GM19467 (cell line): ENCODE data around the gene TAF11L2.
"Not testable (repeated sequence)": the region's sequence is repeated elsewhere in the genome, so short reads cannot be mapped to it uniquely, and the experiment has no call there.

Experiments
- ATAC-seq: cut with Tn5 transposase; IDR thresholded peaks from one replicate; pipeline ENCODE4 v1.9.1; 2021; ENCODE audit warnings: mild to moderate bottlenecking, moderate library complexity; ENCODE audit not compliant: unreplicated experiment

Gene TAF11L2

DNA sequence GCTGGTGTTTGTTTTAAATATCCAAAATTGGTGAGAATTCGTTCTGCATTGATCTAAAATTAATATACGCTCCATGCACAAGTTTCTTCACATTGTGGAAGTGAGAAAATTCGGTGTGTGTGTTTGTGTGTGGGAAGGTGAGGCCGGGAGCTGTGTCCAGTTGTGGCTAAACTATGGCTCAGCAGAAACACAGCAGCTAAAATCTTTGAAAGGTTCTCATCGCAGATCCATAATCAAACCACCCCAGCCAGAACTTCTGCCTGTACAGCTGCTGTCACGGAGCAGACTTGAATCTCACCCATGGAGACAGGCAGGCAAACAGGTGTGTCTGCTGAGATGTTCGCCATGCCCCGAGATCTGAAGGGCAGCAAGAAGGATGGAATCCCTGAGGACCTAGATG is at the start of gene TAF11L2:
TSS of gene TAF11L2 (plus strand) at position 301 of the 400 bp plus-strand sequence.
- not testable (repeated sequence) for ATAC-seq

GRCh38 chr5:17448877-17449276 is 49.2 kb upstream of the TAF11L2 start:
- ATAC-seq = no peak

- ATAC-seq = no peak
These were observed 45.1 kb upstream of the TAF11L2 start for GRCh38 chr5:17452936-17453335.

DNA sequence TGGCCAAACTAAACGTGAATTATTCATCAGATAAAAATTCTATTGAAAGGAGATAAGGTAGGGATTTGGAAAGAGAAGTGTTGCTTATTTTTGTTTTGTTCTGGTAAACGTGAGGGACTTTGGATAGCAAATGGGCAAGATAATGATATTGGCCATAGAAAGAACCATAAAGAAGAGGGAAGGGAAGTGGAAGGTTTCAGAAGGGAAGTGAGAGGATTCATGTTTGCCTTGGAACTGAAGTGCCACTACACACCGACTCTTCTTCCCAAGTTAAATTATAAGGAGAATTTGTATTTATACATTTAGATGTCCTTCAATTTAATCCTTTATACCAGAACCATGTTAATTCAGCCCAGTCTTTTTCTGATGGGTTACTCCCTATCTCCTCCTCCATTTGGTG is 42.1 kb upstream of the TAF11L2 start:
- ATAC-seq = no peak

DNA sequence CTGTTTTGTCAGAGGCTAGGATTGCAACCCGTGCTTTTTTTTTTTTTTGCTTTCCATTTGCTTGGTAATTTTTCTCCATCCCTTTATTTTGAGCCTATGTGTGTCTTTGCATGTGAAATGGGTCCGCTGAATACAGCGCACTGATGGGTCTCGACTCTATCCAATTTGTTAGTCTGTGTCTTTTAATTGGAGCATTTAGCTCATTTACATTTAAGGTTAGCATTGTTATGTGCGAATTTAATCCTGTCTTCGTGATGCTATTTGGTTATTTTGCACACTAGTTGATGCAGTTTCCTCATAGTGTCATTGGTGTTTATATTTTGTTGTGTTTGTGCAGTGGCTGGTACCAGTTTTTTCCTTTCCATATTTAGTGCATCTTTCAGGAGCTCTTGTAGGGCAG is 36.2 kb upstream of the TAF11L2 start:
- no peak for ATAC-seq

DNA sequence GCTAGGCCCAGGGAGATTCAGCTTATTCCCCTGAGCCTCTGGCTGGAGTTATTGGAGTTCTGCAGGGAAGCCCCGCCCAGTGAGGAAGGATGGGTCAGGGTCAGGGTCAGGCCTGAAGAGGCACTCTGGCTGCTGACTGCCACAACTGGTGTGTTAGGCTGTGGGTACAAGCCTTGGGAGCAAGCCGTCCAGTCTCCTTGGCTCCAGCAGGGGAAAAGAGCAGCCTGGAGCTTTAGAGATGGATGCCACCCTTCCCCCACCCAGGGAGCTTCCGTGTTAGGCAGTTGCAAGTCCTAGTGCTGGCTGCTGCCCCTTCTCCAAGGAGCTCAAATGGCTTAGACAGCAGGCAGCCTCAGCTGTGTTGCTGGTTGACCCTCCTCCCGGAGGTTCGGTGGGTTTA is 34.4 kb upstream of the TAF11L2 start:
- ATAC-seq = no peak

DNA sequence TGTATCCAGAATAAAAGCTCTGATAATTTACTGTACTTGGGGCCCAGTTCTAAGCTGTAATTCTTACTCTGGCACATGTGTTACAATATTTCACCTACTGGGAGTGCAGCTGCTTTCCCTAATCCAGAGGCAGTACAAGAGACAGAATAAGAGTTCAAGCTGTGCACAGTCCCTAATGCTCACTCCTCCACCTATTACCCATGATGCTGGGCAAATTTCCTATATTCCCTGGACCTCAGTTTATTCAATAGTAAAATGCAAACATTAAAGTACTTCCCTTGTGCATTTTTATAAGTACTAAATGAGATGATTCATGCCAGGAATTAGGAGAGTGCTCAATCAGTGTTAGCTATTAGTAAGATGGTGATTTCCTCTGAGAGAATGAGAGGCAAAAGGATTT is 28.0 kb upstream of the TAF11L2 start:
- ATAC-seq = no peak

GRCh38 chr5:17475064-17475463 is 23.0 kb upstream of the TAF11L2 start:
- ATAC-seq = not testable (repeated sequence)

DNA sequence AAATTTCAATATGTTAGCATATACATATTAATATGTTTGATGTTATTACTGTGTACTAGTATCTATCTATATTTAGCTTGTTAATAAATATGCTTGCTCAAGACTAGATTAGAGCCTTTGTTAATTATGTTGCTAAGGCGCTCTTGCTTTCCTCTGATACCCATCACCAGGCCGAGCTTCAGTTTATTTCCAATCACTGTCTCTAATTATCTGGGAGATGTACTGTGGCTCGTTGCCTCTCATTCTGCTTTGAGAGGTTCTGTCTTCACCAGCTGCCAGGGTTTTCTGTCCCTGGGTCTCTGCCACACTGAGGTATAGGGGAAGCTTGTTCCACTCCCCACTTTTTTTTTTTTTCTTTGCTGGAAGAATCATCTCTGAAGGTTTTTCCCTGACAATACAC is 21.0 kb upstream of the TAF11L2 start:
- ATAC-seq = no peak

DNA sequence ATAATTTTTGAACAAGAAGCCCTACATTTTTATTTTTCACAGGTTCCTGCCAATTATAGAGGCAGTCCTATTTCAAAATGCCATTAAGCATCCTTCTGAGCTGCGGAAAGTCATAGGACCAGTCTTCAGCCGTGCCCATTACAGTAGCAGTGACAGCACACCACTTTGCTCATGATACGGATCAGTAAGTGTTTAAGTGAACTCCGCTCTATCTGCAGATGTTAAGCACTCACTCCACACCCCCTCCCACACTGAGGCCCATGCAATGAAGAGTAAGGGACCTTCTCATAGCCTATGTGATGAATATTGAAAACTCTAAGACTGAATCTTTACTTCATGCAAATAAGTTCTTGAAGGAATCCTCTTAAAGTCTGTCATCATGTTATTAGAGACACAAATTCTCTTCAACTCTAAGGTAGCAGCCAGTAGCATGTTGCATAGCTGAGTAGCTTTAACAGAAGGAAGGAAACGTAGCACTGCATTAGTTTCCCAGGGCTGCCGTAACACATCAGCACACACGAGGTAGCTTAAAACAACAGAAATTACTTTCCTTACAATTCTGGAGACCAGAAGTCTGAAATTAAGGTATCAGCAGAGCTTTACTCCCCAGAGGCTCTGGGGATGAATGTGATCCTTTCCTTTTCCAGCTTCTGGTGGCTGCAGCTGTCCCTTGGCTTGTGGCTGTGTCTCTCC is 20.3 kb upstream of the TAF11L2 start:
- no peak for ATAC-seq

DNA sequence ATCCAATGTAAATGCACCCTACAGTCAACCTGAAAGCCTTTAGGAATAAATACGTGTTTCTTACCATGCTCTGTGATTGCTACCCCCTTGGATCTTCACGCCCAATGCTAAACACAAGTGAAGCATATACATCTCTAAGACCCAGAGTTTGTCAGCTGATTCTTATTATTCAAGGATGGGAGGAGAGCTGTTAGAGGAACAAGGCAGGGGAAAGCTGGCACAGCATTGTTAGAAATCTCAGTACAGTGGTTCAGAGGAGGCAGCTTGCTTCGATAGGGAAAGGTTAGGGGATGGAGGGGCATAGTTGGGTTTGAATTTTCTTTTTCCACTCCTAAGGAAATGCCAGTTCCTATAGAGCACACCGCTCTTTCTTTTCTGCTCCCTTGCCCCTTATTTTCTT is 16.7 kb upstream of the TAF11L2 start:
- ATAC-seq = no peak

DNA sequence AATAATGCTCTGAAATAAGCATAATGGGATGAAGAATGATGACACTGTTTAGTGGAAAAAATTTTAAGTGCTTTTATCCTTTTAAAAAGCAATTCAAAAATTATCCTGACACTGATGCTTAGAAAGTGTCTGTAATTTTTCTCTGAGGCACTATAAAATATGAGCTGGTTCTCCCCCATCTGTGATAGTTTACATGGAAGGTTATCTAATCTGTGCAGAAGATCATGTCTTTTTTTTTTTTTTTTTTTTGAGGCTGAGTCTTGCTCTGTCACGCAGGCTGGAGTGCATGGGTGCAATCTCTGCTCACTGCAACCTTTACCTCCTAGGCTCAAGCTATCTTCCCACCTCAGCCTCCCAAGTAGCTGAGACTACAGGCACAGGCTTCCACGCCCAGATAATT is 15.2 kb upstream of the TAF11L2 start:
- no peak for ATAC-seq

- ATAC-seq = not testable (repeated sequence)
These were observed 11.4 kb upstream of the TAF11L2 start for GRCh38 chr5:17486464-17487173.

DNA sequence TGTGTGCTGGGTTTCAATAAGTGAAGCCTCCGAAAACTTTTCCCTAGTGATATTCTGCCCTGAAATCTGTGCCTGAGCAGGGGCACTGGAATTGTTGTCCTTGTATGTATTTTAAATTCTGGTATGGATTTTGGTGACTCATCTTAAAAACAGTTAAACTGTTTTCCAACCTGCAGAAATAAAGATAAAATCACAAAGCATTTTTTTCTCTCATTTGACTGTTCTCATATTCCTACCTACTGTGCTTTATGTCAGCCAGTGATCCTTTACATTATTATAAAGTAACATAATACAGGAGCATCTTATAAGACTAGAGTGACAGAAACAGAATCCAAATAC is 10.9 kb upstream of the TAF11L2 start:
- no peak for ATAC-seq

DNA sequence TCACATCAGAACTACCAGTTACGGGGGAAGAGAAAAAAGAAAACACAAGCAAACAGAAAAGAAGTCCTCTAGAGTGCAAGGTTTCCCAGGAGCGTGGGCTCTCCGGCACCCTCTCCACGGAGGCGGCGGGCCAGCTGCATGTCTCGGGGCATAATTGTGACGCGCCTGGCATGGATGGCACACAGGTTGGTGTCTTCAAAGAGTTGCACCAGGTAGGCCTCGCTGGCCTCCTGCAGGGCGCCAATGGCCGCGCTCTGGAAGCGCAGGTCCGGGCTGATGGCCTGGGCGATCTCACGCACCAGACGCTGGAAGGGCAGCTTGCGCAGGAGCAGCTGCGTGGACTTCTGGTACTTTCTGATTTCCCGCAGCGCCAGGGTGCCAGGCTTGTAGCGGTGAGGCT is 6.8 kb upstream of the TAF11L2 start:
- ATAC-seq = not testable (repeated sequence)

GRCh38 chr5:17492770-17493169 is 5.3 kb upstream of the TAF11L2 start:
- no peak for ATAC-seq

DNA sequence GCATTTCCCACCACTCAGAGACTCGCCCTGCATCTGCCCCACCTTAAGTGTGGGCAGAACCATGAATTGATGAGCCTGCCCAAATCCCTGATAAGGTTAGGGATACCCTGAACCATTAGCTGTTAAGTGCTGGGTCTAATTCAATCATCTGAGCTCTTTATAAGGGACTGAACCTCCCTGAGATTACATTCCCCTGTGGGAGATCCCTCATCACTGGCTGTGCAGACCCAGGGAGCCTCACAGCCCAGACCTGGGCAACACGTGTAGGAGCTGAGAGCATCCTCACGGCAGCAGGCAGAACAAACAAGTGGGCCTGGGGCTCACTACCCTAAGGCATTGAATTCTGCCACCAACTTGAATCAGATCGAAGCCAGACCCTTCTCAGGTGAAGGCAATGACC is 585 bp upstream of the TAF11L2 start:
- no peak for ATAC-seq

DNA sequence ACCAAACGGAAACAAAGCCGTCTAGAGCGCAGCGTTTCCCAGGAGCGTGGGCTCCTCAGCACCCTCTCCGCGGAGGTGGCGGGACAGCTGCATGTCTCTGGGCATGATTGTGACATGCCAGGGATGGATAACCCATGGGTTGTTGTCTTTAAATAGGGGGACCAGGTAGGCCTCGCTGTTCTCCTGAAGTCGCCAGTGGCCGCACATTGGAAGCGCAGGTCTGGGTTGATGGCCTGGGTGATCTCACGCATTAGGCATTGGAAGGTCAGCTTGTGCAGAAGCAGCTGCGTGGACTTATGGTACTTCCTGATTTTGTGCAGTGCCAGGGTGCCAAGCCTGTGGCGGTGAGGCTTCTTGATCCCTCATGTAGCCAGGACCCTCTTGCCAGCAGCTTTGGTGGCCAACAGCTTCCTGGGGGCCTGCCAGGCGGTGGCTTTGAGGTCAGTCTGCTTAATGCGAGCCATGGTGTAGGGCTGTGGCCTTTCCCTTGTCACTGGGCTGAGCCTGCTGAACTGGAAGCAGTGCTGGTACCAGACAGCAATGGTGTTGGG is 13.8 kb downstream of the TAF11L2 start:
- ATAC-seq = no peak

DNA sequence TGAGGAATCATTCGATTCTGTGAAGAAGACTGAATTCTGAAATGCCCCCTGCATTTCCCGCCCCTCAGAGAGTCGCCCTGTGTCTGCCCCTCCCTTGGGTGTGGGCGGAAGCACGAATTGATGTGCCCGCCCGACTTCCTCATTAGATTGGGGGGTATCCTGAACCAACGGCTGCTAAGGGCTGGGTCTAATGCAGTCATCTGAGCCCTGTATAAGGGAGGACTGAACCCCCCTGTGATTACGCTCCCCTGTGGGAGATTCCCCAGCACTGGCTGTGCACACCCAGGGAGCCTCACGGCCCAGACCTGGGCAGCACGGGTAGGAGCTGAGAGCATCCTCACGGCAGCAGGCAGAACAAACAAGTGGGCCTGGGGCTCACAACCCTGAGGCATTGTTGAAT is 19.5 kb downstream of the TAF11L2 start:
- ATAC-seq = not testable (repeated sequence)

GRCh38 chr5:17518067-17518466 is 20.0 kb downstream of the TAF11L2 start, which contains the start of gene TAF11L3:
TSS of gene TAF11L3 (plus strand) at chr5:17518367.
- ATAC-seq = not testable (repeated sequence)

- ATAC-seq = not testable (repeated sequence)
These were observed 21.5 kb downstream of the TAF11L2 start for GRCh38 chr5:17519508-17519907.

DNA sequence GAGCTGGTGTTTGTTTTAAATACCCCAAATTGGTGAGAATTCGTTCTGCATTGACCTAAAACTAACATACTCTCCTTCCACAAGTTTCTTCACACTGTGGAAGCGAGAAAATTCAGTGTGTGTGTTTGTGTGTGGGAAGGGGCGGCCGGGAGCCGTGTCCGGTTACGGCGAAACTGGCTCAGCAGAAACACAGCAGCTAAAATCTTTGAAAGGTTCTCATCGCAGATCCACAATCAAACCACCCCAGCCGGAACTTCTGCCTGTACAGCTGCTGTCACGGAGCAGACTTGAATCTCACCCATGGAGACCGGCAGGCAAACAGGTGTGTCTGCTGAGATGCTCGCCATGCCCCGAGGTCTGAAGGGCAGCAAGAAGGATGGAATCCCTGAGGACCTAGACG is 23.5 kb downstream of the TAF11L2 start, which contains the start of gene TAF11L4:
TSS of gene TAF11L4 (plus strand) at position 301 of the 400 bp plus-strand sequence.
- not testable (repeated sequence) for ATAC-seq
